NT2/D1 (cell line): Measurements from ENCODE around the gene GRB14.

Experiments used
- DNase-seq: peaks from one replicate; pipeline ENCODE4 v3.0.0-alpha.2; 2011; ENCODE audit warnings: low read depth, low spot score
- H3K27me3 ChIP-seq: 2 replicates; pipeline ENCODE4 v1.6.0; 2011; ENCODE audit warnings: mild to moderate bottlenecking; ENCODE audit not compliant: insufficient read length, insufficient read depth
- H3K36me3 ChIP-seq: 2 replicates; pipeline ENCODE4 v1.6.1; 2011; ENCODE audit warnings: mild to moderate bottlenecking, low read length, mixed read lengths; ENCODE audit not compliant: insufficient read depth, insufficient read length
- H3K4me1 ChIP-seq: 2 replicates; pipeline ENCODE4 v1.5.1; 2011; ENCODE audit not compliant: insufficient read depth, insufficient read length
- H3K4me3 ChIP-seq: 2 replicates; pipeline ENCODE4 v1.5.1; 2011; ENCODE audit warnings: low read depth; ENCODE audit not compliant: insufficient read length
- H3K9ac ChIP-seq: 2 replicates; pipeline ENCODE4 v1.6.0; 2011; ENCODE audit warnings: low read depth; ENCODE audit not compliant: insufficient read length
- H3K9me3 ChIP-seq: 2 replicates; pipeline ENCODE4 v1.5.1; 2011; ENCODE audit warnings: mild to moderate bottlenecking, low read length; ENCODE audit not compliant: insufficient read depth
- SUZ12 ChIP-seq: IDR thresholded peaks from 2 replicates; pipeline ENCODE4 v1.6.1; 2011; ENCODE audit not compliant: insufficient read length, insufficient read depth; ENCODE audit errors: extremely low read depth
- YY1 ChIP-seq: IDR thresholded peaks from 2 replicates; pipeline ENCODE4 v1.6.1; 2011; ENCODE audit not compliant: insufficient read length, insufficient read depth
- ZNF274 ChIP-seq: IDR thresholded peaks from 2 replicates; pipeline ENCODE4 v1.6.1; 2011; ENCODE audit warnings: mild to moderate bottlenecking, low read depth, low read length

The GRB14 gene

GRCh38 chr2:164625378-164625971, 4.2 kb upstream of the GRB14 start:
- Histone ChIP-seq H3K27me3 (peaks cover 3% of the 10 kb centered on the region), H3K4me3 (no peak overlapping the region), H3K9me3 (no peaks in the 10 kb centered on the region), H3K9ac (no peak overlapping the region), H3K4me1 (no peaks in the 10 kb centered on the region), H3K36me3 (no peaks in the 10 kb centered on the region)
- DNase-seq, result no peak
- TF ChIP-seq SUZ12 (no peak), ZNF274 (no peak), YY1 (no peak)

- H3K27me3 ChIP-seq, result peaks cover 3% of the 10 kb centered on the region
- H3K36me3 ChIP-seq, result no peaks in the 10 kb centered on the region
- no peak overlapping the region for H3K9ac ChIP-seq
- H3K4me3 ChIP-seq, result no peak overlapping the region
- no peaks in the 10 kb centered on the region for H3K4me1 ChIP-seq
- DNase-seq, result no peak
- no peaks in the 10 kb centered on the region for H3K9me3 ChIP-seq
- TF ChIP-seq SUZ12 (no peak), YY1 (no peak), ZNF274 (no peak)
Measured at GRCh38 chr2:164624316-164624715, 3.0 kb upstream of the GRB14 start.

GRCh38 chr2:164622338-164623106, 1.2 kb upstream of the GRB14 start:
- Histone ChIP-seq H3K9ac (peak overlapping the region; percentile 13), H3K27me3 (peaks cover 3% of the 10 kb centered on the region), H3K9me3 (no peaks in the 10 kb centered on the region), H3K4me1 (no peaks in the 10 kb centered on the region), H3K4me3 (no peak overlapping the region), H3K36me3 (no peaks in the 10 kb centered on the region)
- TF ChIP-seq ZNF274 (no peak), SUZ12 (no peak), YY1 (no peak)
- no peak for DNase-seq

- H3K4me1 ChIP-seq, result no peaks in the 10 kb centered on the region
- H3K9ac ChIP-seq, result peak overlapping the region; percentile 80
- no peaks in the 10 kb centered on the region for H3K9me3 ChIP-seq
- H3K27me3 ChIP-seq, result peaks cover 3% of the 10 kb centered on the region
- no peak for DNase-seq
- no peaks in the 10 kb centered on the region for H3K36me3 ChIP-seq
- TF ChIP-seq YY1, result peak; percentile 43
- TF ChIP-seq SUZ12, result no peak
- peak overlapping the region; percentile 68 for H3K4me3 ChIP-seq
Measured at GRCh38 chr2:164621764-164622105, 453 bp upstream of the GRB14 start.

GRCh38 chr2:164620457-164620856, 825 bp downstream of the GRB14 start:
- Histone ChIP-seq H3K4me1 (no peaks in the 10 kb centered on the region), H3K9me3 (no peaks in the 10 kb centered on the region), H3K36me3 (no peaks in the 10 kb centered on the region), H3K27me3 (peaks cover 3% of the 10 kb centered on the region), H3K9ac (no peak overlapping the region), H3K4me3 (peak overlapping the region; percentile 71)
- no peak for DNase-seq
- TF ChIP-seq YY1 (no peak), SUZ12 (no peak), ZNF274 (no peak)

- Histone ChIP-seq H3K27me3 (peaks cover 3% of the 10 kb centered on the region), H3K9ac (no peak overlapping the region), H3K9me3 (no peaks in the 10 kb centered on the region), H3K4me1 (no peaks in the 10 kb centered on the region), H3K4me3 (no peak overlapping the region), H3K36me3 (no peaks in the 10 kb centered on the region)
- TF ChIP-seq SUZ12, result no peak
- TF ChIP-seq ZNF274, result no peak
- no peak for TF ChIP-seq YY1
- no peak for DNase-seq
Measured at GRCh38 chr2:164617466-164617865, 3.8 kb downstream of the GRB14 start.

- Histone ChIP-seq H3K4me3 (no peak overlapping the region), H3K9ac (no peak overlapping the region)
Measured at GRCh38 chr2:164613321-164613982, 7.8 kb downstream of the GRB14 start.

More at GRCh38 chr2:164613321-164613982, 7.8 kb downstream of the GRB14 start:
- H3K4me1 ChIP-seq, result no peaks in the 10 kb centered on the region
- no peak for TF ChIP-seq YY1
- TF ChIP-seq SUZ12, result no peak
- TF ChIP-seq ZNF274, result no peak
- H3K36me3 ChIP-seq, result no peaks in the 10 kb centered on the region
- no peaks in the 10 kb centered on the region for H3K9me3 ChIP-seq
- H3K27me3 ChIP-seq, result no peaks in the 10 kb centered on the region
- DNase-seq, result no peak
